HepG2 (cell line): ENCODE data around the gene TECRL. TPM values are rescaled to one million over a fixed set of nuclear protein-coding genes. Genes with fewer than 3 reads are reported as not detected.

ENCODE experiments used
- ATAC-seq: fragments of 200-7000 bp; cut with Tn5 transposase; 3 replicates; pipeline ENCODE4 v1.9.1; 2020; ENCODE audit warnings: mild to moderate bottlenecking, moderate library complexity
- BruUV-seq: library from RNA; stranded (reverse); fragments of 400-500 nt; replicated peaks from 2 replicates; lab custom pipeline; 2021; lab: Mats Ljungman, UMichigan
- CTCF ChIA-PET: fragments of 300-600 bp; formaldehyde crosslinking; extraction: SDS; loops from one replicate; lab custom pipeline; 2021; ENCODE audit warnings: low total read pairs, inconsistent platforms, low intra/inter-chr PET ratio; lab: Yijun Ruan, JAX
- POLR2A ChIA-PET: fragments of 350-600 bp; sonication (Branson Sonifier 250); formaldehyde crosslinking; loops from one replicate; lab custom pipeline; 2020; ENCODE audit warnings: antibody characterized with exemption, inconsistent platforms; lab: Yijun Ruan, JAX
- DNase-seq: peaks from one replicate; pipeline ENCODE4 v3.0.0-alpha.2; 2015; ENCODE audit warnings: low spot score
- FAIRE-seq: peaks from 3 replicates; lab custom pipeline; 2011; peaks lifted over from hg19 to GRCh38; lab: Jason Lieb, UNC
- H2AFZ ChIP-seq: one replicate; pipeline ENCODE4 v1.6.1; 2011; ENCODE audit warnings: low read length, inconsistent platforms
- H3K27ac ChIP-seq: fragments of 300-600 bp; 3 replicates; pipeline ENCODE4 v1.8.0; 2011; ENCODE audit warnings: mixed run types, mild to moderate bottlenecking, mixed read lengths, low read length, inconsistent platforms; ENCODE audit not compliant: insufficient read depth; ENCODE audit errors: extremely low read length
- H3K27me3 ChIP-seq, 2 experiments: fragments of 200-600 bp in 1 of 2; 2 replicates in 1 of 2; 3 replicates in 1 of 2; pipeline versions ENCODE4 v1.6.0 to v1.8.0; 2011; ENCODE audit warnings: low read length in 2 of 2, mild to moderate bottlenecking in 2 of 2, moderate library complexity in 2 of 2, inconsistent platforms in 1 of 2; ENCODE audit not compliant: insufficient read depth in 2 of 2, control insufficient read depth in 1 of 2
- H3K36me3 ChIP-seq, 2 experiments: fragments of 200-600 bp in 1 of 2; replicated peaks in 1 of 2; 2 replicates in 1 of 2; 3 replicates in 1 of 2; pipeline versions ENCODE4 v1.5.1 to v1.8.0; 2011; ENCODE audit warnings: low read length in 2 of 2, inconsistent platforms in 1 of 2; ENCODE audit not compliant: insufficient read depth in 2 of 2, control insufficient read depth in 1 of 2
- H3K4me1 ChIP-seq: 2 replicates; pipeline ENCODE4 v1.5.1; 2012; ENCODE audit warnings: low read length, inconsistent platforms; ENCODE audit not compliant: insufficient read depth
- H3K4me2 ChIP-seq: 2 replicates; pipeline ENCODE4 v1.6.0; 2011; ENCODE audit warnings: low read depth, low read length, inconsistent platforms
- H3K4me3 ChIP-seq, 3 experiments: fragments of 200-600 bp in 1 of 3; sonication (generic), shearing (Covaris generic) in 1 of 3; replicated peaks in 1 of 3; 2 replicates each; pipeline ENCODE4 v1.5.1; 2011 to 2016; ENCODE audit warnings: low read length in 3 of 3, inconsistent platforms in 2 of 3, low read depth in 2 of 3, mild to moderate bottlenecking in 2 of 3, control low read depth in 1 of 3, mixed read lengths in 1 of 3; ENCODE audit not compliant: insufficient read depth in 1 of 3
- H3K79me2 ChIP-seq: one replicate; pipeline ENCODE4 v1.6.1; 2011; ENCODE audit warnings: low read length, inconsistent platforms; ENCODE audit not compliant: insufficient read depth
- H3K9ac ChIP-seq: 2 replicates; pipeline ENCODE4 v1.6.0; 2011; ENCODE audit warnings: mild to moderate bottlenecking, low read depth, low read length, inconsistent platforms; ENCODE audit not compliant: insufficient read depth
- H3K9me3 ChIP-seq: 2 replicates; pipeline ENCODE4 v1.5.1; 2012; ENCODE audit warnings: mild to moderate bottlenecking, low read length
- H4K20me1 ChIP-seq: 2 replicates; pipeline ENCODE4 v1.6.0; 2011; ENCODE audit warnings: inconsistent platforms, mild to moderate bottlenecking, low read length, moderate library complexity; ENCODE audit not compliant: insufficient read depth
- CEBPG ChIP-seq: IDR thresholded peaks from 2 replicates; pipeline ENCODE4 v1.6.1; 2016
- E2F2 ChIP-seq: sonication (generic); formaldehyde crosslinking; IDR thresholded peaks from 2 replicates; pipeline ENCODE4 v1.4.0; 2020; ENCODE audit warnings: missing genetic modification reagents, borderline replicate concordance
- EZH2 ChIP-seq: conservative IDR thresholded peaks from 2 replicates; pipeline ENCODE4 v1.6.1; 2012; ENCODE audit warnings: mild to moderate bottlenecking, low read depth, low read length, moderate library complexity
- GFI1 ChIP-seq: sonication (generic); formaldehyde crosslinking; IDR thresholded peaks from 2 replicates; pipeline ENCODE4 v1.5.0; 2020; ENCODE audit warnings: missing genetic modification reagents, mild to moderate bottlenecking, borderline replicate concordance
- HNRNPH1 ChIP-seq: fragments of 200-400 bp; formaldehyde crosslinking; optimal IDR thresholded peaks from 2 replicates; pipeline ENCODE3; 2017; ENCODE audit warnings: mild to moderate bottlenecking, low read depth, low read length
- IRX3 ChIP-seq: sonication (generic); formaldehyde crosslinking; IDR thresholded peaks from 2 replicates; pipeline ENCODE4 v1.8.1; 2023; ENCODE audit warnings: mild to moderate bottlenecking, low read depth, missing genetic modification reagents, borderline replicate concordance
- SYNCRIP ChIP-seq: fragments of 200-400 bp; formaldehyde crosslinking; IDR thresholded peaks from 2 replicates; pipeline ENCODE4 v1.6.1; 2018; ENCODE audit warnings: mild to moderate bottlenecking, low read depth, low read length; ENCODE audit not compliant: insufficient read depth
- ZBTB14 ChIP-seq: sonication (generic); formaldehyde crosslinking; IDR thresholded peaks from 2 replicates; pipeline ENCODE4 v1.4.0; 2020; ENCODE audit warnings: missing genetic modification reagents
- WGBS: methylation state at CpG from one replicate; pipeline ENCODE4 v1.1.6; 2017; ENCODE audit warnings: low lambda C conversion rate; 5-methylcytosine and 5-hydroxymethylcytosine counted together
- in situ Hi-C: cut with HindIII; loops from 2 replicates; pipeline ENCODE4 v1.10.0; 2017; ENCODE audit warnings: low pct_unique_long_range_greater_than_20kb; ENCODE audit not compliant: extremely low pct_ligation_motif_present
- intact Hi-C: fragments of 100-400 bp; cut with micrococcal nuclease; formaldehyde crosslinking; loops from one replicate; pipeline ENCODE4 v1.10.0; 2022; ENCODE audit not compliant: unreplicated experiment
- polyA plus RNA-seq, 8 experiments: library from polyadenylated mRNA; depleted of rRNA in 3 of 8; stranded (reverse) in 7 of 8; unstranded in 1 of 8; fragments of >200 nt; fragmentation: Illumina TruSeq in 4 of 8; extraction: Trizol in 4 of 8; gene quantifications; 2 replicates each; pipeline versions ENCODE4 v1.2.1 to v1.2.3, GENCODE V29; 2011 to 2016; ENCODE audit warnings: low read depth in 4 of 8, missing spikeins in 1 of 8, mixed read lengths in 1 of 8; ENCODE audit not compliant: insufficient read depth in 1 of 8
- total RNA-seq, 5 experiments: library from RNA; depleted of rRNA; stranded (reverse); fragments of >200 nt; fragmentation: Illumina TruSeq; extraction: Trizol; gene quantifications; 2 replicates each; pipeline ENCODE4 v1.2.3, GENCODE V29; 2016; ENCODE audit warnings: low read depth in 1 of 5
- TF ChIP-seq, protein P1 (sequence below): sonication (generic); formaldehyde crosslinking; IDR thresholded peaks from 2 replicates; pipeline ENCODE4 v1.8.1; 2023; ENCODE audit warnings: missing genetic modification reagents, inconsistent platforms, borderline replicate concordance
- TF ChIP-seq, protein P2 (sequence below): sonication (generic); formaldehyde crosslinking; IDR thresholded peaks from 2 replicates; pipeline ENCODE4 v1.4.0; 2020; ENCODE audit warnings: mild to moderate bottlenecking, missing genetic modification reagents

Gene TECRL
- total and polyA plus RNA-seq, 2 of the 13 experiments (the other 11 are each of a cell fraction or from before 2014, with no cell fraction given): not detected

- no peaks in the 10 kb centered on the region for H3K36me3 ChIP-seq
- POLR2A ChIA-PET: no interaction called here
- H4K20me1 ChIP-seq: no peaks in the 10 kb centered on the region
- H3K9ac ChIP-seq: no peak overlapping the region
- H3K4me1 ChIP-seq: no peaks in the 10 kb centered on the region
- no peak overlapping the region for H3K27ac ChIP-seq
- no peak for TF ChIP-seq E2F2
- TF ChIP-seq HNRNPH1: no peak
- TF ChIP-seq, protein P1, sequence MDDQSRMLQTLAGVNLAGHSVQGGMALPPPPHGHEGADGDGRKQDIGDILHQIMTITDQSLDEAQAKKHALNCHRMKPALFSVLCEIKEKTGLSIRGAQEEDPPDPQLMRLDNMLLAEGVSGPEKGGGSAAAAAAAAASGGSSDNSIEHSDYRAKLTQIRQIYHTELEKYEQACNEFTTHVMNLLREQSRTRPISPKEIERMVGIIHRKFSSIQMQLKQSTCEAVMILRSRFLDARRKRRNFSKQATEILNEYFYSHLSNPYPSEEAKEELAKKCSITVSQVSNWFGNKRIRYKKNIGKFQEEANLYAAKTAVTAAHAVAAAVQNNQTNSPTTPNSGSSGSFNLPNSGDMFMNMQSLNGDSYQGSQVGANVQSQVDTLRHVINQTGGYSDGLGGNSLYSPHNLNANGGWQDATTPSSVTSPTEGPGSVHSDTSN (CRISPR knock-in tag): no peak
- TF ChIP-seq EZH2: no peak
- TF ChIP-seq ZBTB14 (CRISPR knock-in tag): no peak
- TF ChIP-seq SYNCRIP: no peak
- TF ChIP-seq, protein P2, sequence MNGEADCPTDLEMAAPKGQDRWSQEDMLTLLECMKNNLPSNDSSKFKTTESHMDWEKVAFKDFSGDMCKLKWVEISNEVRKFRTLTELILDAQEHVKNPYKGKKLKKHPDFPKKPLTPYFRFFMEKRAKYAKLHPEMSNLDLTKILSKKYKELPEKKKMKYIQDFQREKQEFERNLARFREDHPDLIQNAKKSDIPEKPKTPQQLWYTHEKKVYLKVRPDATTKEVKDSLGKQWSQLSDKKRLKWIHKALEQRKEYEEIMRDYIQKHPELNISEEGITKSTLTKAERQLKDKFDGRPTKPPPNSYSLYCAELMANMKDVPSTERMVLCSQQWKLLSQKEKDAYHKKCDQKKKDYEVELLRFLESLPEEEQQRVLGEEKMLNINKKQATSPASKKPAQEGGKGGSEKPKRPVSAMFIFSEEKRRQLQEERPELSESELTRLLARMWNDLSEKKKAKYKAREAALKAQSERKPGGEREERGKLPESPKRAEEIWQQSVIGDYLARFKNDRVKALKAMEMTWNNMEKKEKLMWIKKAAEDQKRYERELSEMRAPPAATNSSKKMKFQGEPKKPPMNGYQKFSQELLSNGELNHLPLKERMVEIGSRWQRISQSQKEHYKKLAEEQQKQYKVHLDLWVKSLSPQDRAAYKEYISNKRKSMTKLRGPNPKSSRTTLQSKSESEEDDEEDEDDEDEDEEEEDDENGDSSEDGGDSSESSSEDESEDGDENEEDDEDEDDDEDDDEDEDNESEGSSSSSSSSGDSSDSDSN (CRISPR knock-in tag): no peak
- no peak for TF ChIP-seq CEBPG (CRISPR knock-in tag)
- no peak for TF ChIP-seq IRX3 (CRISPR knock-in tag)
- TF ChIP-seq GFI1 (CRISPR knock-in tag): no peak
- no peak overlapping the region for H2AFZ ChIP-seq
- in situ Hi-C loops (no loop called here), intact Hi-C loops (no loop called here)
- H3K79me2 ChIP-seq: no peaks in the 10 kb centered on the region
- no peak overlapping the region for H3K4me3 ChIP-seq
- FAIRE-seq (no peak), ATAC-seq (no peak), DNase-seq (no peak)
- CTCF ChIA-PET: no interaction called here
- no peaks in the 10 kb centered on the region for H3K9me3 ChIP-seq
- BruUV-seq: no TSS peak
- no peaks in the 10 kb centered on the region for H3K27me3 ChIP-seq
- under 1% methylated on average over 3 of the region's 3 CpGs for WGBS
- H3K4me2 ChIP-seq: no peak overlapping the region
These were observed 14.8 kb downstream of the TECRL start for GRCh38 chr4:64394469-64394868.
